ENCODE results near the gene KDM2B.
"Not testable (repeated sequence)": the region's sequence is repeated elsewhere in the genome, so short reads cannot be mapped to it uniquely, and the experiment has no call there.

Gene KDM2B

DNA sequence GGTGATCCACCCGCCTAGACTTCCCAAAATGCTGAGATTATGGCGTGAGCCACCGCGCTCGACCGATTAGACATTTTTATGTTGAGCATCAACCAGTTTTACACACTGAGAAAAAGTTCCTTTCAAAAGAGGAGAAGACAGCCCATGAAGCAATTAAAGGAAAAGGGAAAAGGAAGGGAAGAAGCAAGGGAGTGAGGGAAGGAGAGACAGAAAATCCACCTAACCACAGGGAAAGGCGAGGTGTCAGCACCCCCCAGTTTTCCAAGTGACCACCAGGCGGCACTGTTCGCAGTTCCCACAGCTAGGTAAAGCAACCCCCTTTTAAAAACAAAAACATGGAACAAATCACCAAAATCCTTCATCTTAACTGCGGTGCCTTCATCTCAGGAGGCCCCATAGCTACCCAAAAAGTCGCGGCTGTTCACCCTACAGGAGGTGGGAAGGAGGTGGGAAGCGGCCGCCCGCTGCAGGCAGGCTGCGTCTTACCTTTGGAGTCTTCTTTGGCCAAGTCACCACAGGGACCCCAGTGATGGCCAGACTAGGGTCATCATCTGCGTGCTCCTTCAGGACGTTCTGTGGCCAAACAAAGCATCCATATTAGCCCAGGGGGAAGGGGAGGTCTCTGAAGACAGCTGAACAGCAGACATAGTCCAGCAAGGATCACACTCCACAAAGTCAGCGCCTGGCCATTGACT lies 86.6 kb downstream of the KDM2B start:
- no peak for DNase-seq

DNA sequence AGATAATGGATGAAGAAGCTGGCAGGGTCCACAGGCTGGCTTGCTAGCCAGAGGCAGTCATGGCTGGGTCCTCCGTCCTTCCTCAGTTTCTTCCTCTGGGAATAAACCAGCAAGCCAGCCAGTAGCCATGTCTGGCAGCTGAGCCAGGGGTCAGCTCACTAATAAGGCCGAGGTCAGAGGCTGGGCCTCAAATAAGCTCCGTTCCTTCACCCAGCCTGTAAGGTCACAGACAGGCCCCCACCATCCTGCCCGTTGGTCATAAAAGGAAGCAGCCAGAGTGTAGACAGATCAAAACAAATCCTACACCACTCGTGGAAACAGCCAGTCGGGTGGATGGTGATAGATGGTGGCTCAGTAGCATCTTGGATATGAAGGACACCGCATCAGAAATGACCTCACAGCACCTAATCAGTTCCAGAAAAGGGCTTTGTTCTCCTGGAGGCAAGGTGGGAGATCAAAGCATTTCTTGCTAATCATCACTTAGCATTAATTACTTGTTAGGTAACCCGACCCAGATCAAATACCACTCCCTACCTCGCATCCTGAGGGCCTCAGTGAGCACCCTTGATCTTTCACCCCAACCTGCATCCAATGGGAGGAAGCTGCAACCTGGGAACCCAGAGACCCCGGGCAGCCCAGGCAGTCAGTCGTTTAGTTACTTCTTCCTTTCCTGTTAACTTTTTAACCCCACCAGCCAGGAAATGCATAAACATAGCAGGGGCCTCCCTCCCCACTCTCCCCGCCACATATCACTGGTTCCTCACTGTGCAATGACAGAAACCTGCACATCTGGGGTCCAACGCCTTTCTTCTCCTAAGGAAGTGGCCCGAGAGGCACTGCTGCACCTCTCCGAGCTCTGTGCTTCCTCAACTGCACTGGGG lies 90.2 kb downstream of the KDM2B start:
- no peak for DNase-seq

DNA sequence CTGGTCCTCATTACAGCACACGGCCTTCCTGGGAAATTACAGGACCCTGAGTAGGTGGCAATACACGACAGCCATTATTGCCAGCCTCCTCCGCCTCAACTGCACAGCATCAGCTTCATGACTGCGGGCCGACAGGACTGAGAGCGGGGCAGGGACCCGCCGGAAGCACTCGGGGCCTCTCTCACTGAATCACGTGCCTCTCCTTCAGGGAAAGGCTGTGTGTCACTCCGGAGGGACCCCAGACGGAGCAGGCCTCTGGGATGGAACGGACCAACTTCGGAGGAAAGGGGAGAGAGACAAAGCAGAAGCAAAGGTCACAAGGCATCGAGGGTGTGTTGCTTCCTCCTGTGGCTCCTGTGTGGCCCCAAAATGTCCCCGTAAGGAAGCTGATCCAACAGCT lies 90.9 kb downstream of the KDM2B start:
- DNase-seq = no peak

DNA sequence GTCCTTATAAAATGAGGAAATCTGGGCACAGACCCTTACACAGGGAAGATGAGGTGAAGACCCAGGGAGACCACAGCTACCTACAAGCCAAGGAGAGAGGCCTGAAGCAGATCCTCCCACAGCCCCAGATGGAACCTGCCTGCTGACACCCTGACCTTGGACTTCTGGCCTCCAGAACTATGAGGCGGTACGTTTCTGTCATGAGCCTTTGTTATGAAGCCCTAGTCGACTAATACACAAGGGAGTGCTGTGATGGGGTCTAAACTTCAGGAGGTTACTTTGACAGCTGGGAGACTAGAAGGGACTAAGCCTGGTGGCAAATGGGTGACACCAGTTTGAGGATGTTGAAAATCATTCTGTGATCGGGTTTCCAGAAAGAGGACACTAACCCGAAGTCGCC lies 95.9 kb downstream of the KDM2B start:
- no peak for DNase-seq

DNA sequence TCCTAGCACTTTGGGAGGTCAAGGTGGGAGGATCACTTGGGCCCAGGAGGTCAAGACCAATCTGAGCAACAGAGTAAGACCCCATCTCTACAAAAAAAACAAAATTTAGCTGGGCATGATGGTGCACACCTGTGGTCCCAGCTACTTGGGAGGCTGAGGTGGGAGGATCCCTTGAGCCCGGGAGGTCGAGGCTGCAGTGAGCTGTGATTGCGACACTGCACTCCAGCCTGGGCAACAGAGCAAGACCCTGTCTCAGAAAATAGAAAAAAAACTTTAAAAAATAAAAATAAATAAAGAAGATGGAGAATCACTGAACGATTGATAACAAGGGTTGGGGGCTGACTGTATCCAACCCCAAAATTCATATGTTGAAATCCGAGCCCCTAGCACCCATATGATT lies 96.3 kb downstream of the KDM2B start:
- not testable (repeated sequence) for DNase-seq

DNA sequence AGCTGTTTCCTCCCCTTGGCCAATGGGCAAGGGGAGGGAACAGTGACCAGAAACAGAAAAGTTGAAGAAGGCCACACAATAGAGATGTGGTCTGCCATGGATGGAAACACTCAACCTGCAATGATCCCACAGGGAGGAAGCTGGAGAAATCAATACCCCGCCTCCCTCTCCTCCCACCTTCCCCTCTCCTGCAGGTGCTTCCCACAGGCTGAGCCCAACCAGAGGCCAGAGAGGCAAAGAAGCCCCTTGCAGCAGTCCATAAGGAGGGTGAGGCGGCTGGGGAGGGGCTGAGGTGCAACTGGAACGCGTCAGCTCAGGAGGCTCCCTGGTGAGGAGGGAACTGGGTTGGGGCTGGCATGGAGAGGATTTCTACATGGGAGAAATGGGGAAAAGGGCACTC lies 96.9 kb downstream of the KDM2B start:
- DNase-seq = no peak

DNA sequence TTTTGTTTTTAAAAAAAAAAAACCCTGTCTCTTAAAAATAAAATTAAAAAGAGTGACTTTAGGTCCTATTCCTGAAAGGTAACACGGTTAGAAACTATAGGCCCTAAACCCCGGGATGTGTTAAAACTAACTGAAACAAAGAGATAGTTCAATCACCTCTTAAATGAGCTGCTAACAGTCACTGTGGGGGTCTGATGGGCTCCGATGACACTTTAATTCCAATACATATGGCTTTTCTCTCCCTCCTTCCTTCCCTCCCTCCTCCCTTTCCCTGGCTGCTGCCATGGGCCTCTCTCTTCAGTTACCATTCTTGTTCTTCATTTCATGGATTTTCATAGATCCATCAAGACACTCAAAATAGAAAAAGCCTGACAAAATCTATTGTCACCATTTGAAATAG lies 104.3 kb downstream of the KDM2B start:
- no peak for DNase-seq

DNA sequence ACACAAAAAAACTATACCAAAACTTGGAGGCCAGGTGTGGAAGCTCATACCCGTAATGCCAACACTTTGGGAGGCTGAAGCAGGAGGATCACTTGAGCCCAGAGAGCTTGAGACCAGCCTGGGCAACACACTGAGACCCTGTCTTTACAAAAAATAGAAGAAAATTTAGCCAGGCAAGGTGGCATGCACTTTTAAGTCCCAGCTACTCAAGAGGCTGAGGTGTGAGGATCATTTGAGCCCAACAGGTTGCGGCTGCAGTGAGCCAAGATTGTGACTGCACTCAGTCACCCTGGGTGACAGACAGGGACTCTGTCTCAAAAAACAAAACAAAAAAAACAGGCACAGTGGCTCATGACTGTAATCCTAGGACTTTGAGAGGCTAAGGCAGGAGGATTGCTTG lies 105.5 kb downstream of the KDM2B start:
- no peak for DNase-seq

DNA sequence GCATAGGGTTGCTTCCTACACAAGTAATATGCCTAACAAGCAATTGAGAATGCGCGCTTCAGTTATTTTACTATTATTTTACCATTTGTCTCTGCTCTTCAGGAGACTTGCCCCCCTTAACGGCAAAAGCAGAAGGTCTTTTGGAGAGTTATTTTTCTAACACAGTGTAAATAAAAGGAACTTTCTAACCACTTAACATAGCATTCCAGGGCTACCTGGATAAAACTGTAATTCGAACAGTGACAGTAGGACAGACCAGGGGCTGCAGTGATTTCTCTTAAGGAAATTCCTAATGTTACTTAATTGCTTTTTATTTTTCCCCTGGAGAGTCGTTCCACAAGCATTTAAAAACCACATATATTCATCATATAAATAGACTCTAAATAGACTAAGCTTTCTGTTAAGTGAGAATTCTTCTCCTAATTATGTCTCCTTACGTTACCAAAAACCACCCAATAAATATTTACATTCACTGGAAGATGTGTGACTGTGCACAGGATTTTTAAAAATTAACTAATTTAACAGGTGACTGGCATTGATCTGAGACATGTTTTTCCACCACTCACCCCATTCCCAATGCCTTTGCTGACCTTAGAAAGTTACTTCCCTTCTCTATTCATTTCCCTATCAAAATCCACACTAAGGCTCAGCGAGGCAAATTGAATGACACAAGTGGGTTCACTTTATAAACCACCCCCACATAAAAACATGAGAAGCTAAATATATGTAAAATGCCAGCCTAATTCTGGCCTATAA lies 108.5 kb downstream of the KDM2B start:
- no peak for DNase-seq

DNA sequence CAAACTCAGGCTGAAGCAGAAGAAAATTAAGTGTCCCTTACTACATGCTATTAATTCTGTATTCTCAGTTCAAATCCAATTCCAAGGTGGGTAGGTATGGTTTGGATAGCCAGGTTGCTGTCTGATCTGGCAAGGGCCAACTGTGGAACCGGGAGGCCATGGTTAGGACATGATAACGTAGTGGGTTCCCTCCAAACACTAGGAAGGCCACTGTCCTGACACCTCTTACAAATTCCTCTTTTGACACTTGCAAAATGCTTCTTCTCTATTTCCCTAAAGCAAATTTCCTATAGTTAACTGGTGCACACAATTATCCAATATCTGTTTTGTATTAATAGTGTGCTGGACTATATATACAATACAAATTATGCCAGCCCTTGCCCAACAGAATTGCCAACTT lies 110.1 kb downstream of the KDM2B start:
- no peak for DNase-seq

DNA sequence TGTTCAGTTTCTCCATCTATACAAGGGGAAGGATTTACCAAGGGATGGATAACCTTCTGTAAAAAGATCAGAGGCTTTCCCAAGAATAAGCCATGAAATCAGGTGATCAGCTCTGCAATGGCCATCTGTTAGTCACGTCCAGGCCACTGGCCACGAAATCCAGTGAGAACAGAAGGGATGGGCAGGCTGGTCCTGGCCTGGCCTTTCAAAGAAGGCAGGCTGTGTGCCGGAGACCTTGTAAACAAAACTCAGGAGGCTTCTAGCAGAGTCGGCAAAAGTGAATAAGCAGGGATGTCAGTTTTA lies 112.4 kb downstream of the KDM2B start:
- no peak for DNase-seq

DNA sequence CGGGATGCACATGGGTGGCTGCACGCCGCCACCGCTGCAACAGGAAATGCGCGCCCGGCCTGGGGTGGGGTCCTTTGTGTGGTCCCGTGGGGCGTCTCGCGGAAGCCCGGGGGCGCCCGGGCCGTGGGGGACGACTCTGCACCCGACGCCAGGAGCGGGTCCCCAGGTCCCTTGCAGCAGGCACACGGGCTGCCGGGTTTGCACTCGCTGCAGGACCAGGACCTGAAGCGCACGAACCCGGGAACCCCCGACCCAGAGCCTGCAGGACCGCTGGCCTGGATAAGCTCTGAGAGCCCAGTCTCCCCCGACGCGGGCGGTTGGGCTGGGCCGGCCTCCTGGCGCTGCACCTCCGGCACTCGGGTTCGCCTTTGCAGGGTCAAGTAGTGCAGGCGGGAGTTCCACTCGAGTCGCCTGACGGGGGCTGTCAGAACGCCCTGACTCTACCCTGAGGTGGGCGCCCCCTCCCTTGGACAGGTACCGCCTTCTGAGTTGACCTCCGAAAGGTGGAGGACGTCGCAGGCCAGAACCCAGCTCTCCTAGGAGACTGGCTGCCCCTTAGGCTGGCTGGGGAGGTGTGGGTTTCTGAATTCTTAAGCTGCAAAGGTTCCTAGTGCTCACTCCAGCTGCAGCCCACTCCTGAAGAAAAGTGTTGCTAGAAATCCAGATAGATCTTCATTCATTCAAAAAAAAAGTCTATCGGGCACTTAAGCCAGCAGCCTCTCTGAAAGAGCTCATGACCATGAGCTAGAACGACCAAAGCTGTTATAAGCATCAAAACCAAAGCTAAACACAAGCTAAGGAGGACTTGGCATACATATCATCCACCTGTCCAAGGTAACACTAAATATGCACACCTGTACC lies 113.0 kb downstream of the KDM2B start:
- no peak for DNase-seq

DNA sequence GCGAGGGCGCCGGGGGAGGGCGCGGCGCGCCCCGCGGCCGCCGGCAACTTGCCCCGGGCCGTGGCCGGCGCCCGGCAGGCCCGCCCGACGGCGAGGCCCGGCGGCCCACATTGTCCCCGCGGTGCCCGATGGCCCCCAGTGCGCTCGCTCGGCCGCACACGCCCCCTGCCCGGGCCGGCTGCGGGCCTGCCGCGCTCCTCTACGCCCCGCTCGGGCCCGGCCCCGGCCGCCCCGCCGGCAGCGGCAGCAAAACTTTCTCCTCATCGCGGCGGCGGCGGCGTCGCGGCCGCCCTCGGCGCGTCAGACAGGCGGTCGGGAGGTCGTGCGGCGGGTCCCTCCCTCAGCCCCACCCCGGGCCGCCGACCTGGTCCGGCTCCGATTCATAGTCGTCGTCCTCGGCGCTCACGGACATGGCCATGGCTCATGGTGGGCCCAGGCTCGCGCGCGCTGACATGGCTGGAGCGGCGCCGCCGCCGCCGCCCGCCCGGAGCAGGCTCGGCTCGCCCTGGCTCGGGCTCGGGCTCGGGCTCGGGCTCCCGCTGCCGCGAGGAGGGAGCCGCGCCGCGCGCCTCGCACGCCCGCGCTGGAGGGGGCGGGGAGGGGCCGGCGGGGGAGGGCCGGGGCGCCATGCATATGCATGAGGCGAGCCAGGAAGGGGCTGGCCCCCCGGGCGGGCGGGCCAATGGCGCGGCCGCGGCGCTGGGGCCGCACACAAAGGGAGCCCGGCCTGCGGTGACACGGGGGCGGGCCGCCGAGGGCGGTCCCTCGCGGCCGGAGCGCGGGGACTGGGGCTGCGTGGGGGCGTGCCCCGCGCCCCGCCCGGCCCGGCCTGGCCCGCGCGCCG lies 113.8 kb downstream of the KDM2B start:
- DNase-seq = peak; percentile 69

DNA sequence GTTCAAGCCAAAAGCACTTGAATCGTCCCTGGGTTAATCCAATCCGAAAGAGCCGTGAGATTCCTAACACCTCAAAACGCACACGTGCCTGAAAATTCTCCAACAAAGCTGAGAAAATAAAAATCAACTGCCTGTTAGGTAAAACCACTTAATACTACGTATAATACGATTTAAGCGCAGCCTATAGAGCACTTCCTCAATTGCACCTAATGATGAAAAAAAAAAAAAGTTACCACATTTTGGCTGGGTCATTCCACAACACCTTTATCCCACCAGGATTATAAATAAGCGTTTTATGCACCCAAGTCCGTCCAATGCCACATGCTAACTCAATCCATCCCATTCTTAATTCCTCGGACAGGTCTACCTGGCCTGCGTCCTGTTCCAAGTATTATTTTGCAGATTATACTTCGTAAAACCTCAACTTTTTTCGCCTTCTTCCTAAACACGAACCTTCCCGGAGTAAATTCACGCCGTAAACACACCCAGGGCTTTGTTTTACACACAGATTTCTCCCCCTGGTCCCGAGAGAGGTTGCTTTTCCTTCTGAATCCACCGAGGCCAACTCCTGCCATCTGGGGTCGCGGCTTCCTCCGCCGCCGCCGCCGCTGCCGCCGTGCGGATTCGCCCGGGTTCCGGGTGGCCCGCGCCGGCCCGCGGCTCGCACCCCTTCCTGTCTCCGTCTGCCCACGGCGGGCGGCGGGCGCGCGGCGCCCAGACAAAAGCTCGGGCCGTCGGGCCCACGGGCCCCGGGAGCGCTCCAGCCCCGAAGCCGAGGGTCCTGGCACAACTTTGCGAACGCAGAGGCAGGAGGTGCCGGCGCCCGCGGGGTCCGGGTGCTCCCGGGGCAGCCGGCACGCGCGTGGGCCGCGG lies 114.7 kb downstream of the KDM2B start:
- DNase-seq = no peak

DNA sequence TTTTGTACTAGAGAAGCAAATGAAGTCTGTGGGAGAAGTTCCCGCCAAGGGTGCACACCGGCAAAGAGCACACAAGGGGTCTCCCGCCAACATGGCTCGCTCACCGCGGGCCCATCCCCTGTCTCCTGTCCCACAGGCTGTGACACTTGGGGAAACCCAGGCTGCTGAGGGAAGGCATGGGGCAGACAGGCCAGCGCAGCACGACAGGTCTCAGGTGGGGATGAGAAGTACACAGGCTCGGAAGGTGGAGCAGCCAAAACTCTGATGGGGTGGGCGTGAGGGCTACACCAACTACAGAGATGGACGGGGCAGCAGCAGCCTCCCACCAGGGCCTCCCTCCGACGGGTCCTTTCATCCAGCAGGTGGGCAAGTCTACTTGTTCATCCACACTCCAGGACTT lies 116.5 kb downstream of the KDM2B start:
- no peak for DNase-seq

DNA sequence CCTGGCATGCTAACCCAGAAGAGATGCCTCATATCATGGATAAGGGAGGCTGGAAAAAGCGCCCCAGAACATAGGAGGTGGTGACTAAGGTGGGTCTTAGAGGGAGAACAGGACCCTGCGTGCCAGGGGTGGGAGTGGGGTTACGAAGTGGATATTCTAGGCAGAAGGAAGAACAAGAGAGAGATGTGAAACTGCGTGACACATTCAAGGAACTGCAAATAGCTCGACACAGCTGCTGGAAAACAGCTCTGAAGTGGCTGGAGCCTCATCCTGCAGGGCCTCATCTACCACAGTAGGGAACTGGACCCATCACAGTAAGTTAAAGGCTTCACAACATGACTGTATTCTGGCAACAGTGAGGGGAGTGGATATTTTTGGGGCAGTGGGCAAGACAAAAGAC lies 119.8 kb downstream of the KDM2B start:
- no peak for DNase-seq

DNA sequence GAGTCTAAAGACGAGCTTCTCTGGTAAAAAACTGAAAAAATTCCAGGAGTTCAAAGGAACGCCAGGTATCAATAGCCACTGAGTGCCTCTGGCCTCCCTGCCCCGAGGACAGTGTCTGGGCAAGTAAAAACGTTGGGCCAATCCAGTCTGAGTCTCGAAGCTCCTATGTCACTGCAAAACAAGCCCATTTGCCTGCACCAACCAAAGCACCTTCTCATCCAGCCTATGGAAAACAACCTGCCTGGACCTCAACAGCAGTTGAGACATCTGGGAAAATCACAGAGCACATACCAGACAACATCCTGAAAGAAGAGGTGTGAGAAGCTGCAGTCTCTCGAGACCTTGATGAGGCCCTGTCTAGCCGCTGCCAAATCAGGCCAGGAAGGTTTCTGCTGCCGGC lies 124.3 kb downstream of the KDM2B start:
- no peak for DNase-seq

DNA sequence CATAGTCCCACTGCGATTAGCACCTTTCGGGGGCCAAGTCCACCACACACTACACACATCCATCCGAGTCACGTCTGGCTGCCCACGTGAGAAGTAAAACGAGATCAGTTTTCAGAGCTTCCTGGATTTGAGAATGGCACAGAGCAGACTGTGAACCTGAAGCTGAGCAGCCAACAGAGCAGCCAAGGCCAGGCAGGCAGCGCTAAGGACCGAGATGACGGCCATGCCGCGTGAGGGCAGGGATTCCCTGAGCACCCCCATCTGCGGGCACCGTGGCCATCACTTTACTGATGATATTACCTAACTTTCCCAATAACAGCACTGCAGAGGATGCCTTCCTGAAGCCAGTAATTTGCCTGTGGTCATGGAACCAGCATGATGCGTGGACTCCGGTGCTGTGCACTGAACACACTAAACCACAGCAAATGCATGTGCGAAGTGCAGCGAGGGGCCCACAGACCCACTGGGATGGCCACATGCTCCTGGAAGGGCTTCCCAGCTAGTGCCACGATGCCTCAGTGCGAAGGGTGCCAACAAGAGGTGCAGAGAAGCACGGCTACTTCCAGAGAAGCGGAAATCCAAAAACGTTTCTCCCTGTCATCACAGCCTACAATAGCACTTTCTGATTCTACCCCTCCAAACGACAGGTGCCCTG lies 124.9 kb downstream of the KDM2B start:
- DNase-seq = no peak

DNA sequence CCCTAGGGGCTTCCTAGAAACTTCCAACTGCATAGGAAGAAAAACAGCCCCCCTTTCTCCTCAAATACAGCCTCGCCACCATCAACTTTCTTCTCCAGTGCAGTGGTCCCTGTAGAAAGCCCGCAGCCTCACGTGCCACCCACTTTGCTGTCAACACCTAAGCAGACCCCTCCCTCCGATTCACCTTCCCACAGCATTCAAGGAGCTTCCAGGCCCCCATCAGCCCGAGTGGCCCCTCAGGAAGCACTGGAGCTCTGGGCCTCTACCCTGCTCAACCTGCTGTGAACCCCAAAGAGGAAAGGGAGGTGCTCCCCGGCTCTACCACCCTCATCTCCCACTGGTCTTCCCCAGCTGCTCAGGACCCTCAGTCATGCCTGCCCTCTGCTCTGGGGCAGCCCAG lies 125.9 kb downstream of the KDM2B start:
- no peak for DNase-seq

DNA sequence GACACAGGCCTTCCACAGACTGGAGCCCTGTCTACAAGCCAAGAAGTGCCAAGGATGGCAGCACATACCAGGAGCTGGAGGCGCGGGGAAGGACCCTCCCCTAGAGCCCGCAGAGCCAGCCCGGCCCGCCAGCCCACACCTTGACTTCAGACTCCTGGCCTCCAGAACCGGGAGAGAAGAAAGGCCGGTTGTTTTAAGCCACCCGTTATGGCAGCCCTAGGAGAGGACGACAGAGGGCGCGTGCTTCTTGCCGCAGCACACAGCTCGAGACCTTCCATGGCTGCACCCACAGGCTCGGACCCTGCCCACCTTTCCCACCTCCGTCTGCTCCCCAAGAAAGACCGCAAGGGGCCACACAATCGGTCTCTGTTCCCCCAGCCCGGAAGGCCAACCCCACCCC lies 127.2 kb downstream of the KDM2B start:
- DNase-seq = no peak

DNA sequence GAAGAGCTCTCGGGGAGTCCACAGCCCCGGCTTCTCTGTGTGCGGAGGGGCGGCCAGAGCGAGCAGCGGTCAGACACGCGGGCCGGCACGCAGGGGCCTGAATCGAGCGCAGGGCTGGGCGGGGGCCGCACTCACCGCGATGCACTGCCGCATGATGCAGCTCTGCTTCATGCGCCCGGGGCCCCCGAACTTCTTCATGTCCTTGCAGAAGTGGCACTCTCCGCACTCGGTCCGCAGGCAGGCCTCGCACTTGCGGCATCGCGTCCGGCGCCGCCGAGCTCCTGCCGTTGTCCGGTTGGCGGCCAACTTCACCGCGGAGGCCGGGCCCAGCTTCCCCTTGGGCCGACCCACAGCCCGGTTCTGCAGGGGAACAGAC lies 127.8 kb downstream of the KDM2B start:
- no peak for DNase-seq

Measured in NCI-H1092 (cell line).